DOHH2 (cell line): ENCODE results near the gene TTC39A.

Source experiments
- CTCF ChIP-seq: fragments of 200-600 bp; sonication (generic); IDR thresholded peaks from one replicate; pipeline ENCODE4 v1.5.1; 2014; ENCODE audit warnings: antibody characterized with exemption, mild to moderate bottlenecking, low read depth, low read length; ENCODE audit not compliant: poor library complexity, severe bottlenecking
- EZH2phosphoT487 ChIP-seq: fragments of 200-600 bp; sonication (generic); IDR thresholded peaks from 2 replicates; pipeline ENCODE4 v1.6.1; 2017; ENCODE audit warnings: borderline replicate concordance, mild to moderate bottlenecking, antibody characterized with exemption, low read length, moderate library complexity, mixed read lengths

GRCh38 chr1:51274676-51275075 lies 55.7 kb downstream of the TTC39A start:
- TF ChIP-seq CTCF (no peak), EZH2phosphoT487 (no peak)
